Endothelial cell of umbilical vein (primary cell): ENCODE measurements around the gene CASP12.

Experiments
- EZH2 ChIP-seq: IDR thresholded peaks from 2 replicates; pipeline ENCODE4 v1.6.1; 2012; ENCODE audit warnings: borderline replicate concordance, low read depth, mild to moderate bottlenecking, moderate library complexity, low read length, inconsistent platforms; ENCODE audit not compliant: severe bottlenecking
- FOS ChIP-seq: IDR thresholded peaks from 2 replicates; pipeline ENCODE4 v1.6.1; 2011; ENCODE audit warnings: mild to moderate bottlenecking, low read length, moderate library complexity, borderline replicate concordance; ENCODE audit not compliant: insufficient read depth
- GATA2 ChIP-seq: IDR thresholded peaks from 2 replicates; pipeline ENCODE4 v1.7.0; 2011; ENCODE audit warnings: low read depth, mild to moderate bottlenecking, moderate library complexity, mixed read lengths, low read length; ENCODE audit not compliant: insufficient read length, insufficient read depth
- JUN ChIP-seq: IDR thresholded peaks from 2 replicates; pipeline ENCODE4 v1.6.1; 2011; ENCODE audit warnings: borderline replicate concordance, low read depth; ENCODE audit not compliant: insufficient read length, insufficient read depth
- POLR2A ChIP-seq: IDR thresholded peaks from 2 replicates; pipeline ENCODE4 v1.6.1; 2012; ENCODE audit warnings: low read depth, mild to moderate bottlenecking, control low read depth, low read length
- POLR2AphosphoS5 ChIP-seq: IDR thresholded peaks from 2 replicates; pipeline ENCODE4 v1.6.1; 2012; ENCODE audit warnings: low read depth, mild to moderate bottlenecking, control low read depth, low read length, moderate library complexity; ENCODE audit not compliant: insufficient read depth
- TF ChIP-seq, protein P1 (sequence below), 2 donors: IDR thresholded peaks; 1 replicate in 1 of 2; 2 replicates in 1 of 2; pipeline ENCODE4 v1.5.1; 2011; ENCODE audit warnings: low read length in 2 of 2, mild to moderate bottlenecking in 2 of 2, moderate library complexity in 2 of 2, control low read depth in 1 of 2, inconsistent platforms in 1 of 2, low read depth in 1 of 2; ENCODE audit not compliant: insufficient read depth in 1 of 2; ENCODE audit errors: extremely low read depth in 1 of 2

- TF ChIP-seq, protein P1, sequence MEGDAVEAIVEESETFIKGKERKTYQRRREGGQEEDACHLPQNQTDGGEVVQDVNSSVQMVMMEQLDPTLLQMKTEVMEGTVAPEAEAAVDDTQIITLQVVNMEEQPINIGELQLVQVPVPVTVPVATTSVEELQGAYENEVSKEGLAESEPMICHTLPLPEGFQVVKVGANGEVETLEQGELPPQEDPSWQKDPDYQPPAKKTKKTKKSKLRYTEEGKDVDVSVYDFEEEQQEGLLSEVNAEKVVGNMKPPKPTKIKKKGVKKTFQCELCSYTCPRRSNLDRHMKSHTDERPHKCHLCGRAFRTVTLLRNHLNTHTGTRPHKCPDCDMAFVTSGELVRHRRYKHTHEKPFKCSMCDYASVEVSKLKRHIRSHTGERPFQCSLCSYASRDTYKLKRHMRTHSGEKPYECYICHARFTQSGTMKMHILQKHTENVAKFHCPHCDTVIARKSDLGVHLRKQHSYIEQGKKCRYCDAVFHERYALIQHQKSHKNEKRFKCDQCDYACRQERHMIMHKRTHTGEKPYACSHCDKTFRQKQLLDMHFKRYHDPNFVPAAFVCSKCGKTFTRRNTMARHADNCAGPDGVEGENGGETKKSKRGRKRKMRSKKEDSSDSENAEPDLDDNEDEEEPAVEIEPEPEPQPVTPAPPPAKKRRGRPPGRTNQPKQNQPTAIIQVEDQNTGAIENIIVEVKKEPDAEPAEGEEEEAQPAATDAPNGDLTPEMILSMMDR (IDR thresholded peaks at IDR 0.05; ENCODE audit: extremely low read depth in 1 of 2, insufficient read depth in 1 of 2, low read depth in 1 of 2, low read length in 2 of 2) = no peak
- no peak for TF ChIP-seq EZH2
- TF ChIP-seq POLR2A = no peak
- no peak for TF ChIP-seq POLR2AphosphoS5
- TF ChIP-seq FOS = no peak
- TF ChIP-seq JUN = no peak
- no peak for TF ChIP-seq GATA2
These were observed 45.3 kb upstream of the CASP12 start for GRCh38 chr11:104943561-104943960.
